Eye (tissue), 1 donor: Measurements from ENCODE around the gene FGB.

Experiments used
- DNase-seq: peaks from one replicate; pipeline ENCODE4 v3.0.0-alpha.2; 2015

FGB gene

GRCh38 chr4:154562697-154563254 is at the start of gene FGB:
TSS of gene FGB (plus strand) at chr4:154563011. CDS start at chr4:154563019, 8 bp downstream.
- DNase-seq, result no peak

DNA sequence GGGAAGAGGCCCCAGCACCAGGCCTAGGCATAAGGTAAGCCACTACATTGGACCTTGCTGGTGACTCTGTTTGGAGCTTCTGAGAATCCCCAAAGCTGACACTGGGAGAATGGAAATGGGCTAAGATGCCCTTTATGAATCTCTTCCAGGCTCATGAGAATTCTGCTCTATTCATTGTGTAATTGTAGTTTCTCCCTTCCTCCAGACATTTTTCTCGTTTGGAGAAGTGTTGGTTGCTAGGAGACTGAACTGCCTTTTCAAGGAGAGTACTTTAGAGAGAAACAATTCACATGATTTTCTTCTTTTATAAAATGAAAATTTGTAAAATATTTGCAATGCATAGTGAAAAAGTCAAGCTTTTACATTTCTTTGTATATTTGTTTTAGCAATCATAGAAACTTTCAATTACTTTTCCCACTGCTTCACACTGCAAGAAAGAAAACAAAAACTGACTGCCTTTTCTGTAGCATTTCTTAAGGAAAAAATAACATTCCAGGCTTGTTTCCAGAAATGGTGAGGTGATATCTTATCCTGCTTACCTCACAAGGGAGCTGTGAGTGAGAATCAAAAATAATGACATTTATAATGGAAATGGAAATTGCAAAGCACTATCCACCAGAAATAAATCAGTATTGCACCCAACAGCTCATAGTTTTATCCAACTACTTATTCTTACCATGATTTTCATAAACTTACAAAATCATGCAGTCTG is 46.3 kb upstream of the FGB start:
- DNase-seq, result no peak

DNA sequence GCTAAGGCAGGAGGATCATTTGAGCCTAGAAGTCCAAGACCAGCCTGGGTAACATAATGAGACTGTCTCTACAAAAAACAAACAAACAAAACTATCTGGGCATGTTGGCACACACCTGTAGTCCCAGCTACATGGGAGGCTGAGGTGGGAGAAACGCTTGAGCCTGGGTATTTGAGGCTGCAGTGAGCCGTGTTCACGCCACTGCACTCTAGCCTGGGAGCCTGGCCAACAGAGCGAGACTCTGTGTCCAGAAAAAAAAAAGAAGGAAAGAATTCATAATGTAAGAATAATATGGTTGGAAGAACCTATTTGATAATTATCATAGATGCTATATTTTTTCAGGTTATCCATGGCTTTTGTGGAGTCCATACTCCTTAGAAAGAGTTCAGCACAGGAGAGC is 45.2 kb upstream of the FGB start:
- no peak for DNase-seq

DNA sequence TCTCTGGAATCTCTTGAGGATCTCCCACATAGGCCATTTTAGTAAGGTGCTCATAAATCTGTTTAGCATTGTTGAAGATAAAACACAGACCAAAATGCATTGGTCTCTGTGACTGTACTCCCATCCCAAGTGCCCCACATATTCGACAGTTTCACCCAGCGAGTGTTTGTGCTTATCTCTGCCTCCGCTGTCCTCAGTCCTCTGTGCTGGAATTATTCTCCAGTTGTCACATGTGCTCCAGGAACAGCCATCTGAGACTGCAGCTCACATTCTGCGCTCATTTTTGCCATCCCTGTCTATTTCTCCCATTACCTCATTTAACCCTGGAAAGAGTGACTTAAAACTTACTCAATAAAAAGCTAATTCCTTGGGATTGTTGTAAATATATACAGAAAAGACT is 43.6 kb upstream of the FGB start:
- DNase-seq, result no peak

DNA sequence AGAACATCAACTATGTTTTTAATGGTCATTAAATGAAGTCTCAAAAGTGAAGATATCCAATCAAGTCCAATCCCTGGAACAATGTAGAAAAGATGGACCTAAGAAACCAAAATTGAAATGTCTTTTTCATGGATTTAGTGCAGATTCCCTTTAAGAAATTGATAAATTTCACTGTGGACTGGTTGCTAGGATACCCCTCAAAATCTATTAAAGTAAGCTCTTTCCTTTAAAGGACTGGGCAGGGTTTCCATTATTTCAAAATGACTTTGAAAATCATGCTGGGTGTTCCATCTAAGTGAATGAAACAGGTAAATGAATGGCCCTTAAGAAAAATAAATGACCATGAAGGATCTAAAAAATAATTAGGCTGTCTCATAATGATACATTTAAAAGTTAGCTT is 41.2 kb upstream of the FGB start:
- no peak for DNase-seq

DNA sequence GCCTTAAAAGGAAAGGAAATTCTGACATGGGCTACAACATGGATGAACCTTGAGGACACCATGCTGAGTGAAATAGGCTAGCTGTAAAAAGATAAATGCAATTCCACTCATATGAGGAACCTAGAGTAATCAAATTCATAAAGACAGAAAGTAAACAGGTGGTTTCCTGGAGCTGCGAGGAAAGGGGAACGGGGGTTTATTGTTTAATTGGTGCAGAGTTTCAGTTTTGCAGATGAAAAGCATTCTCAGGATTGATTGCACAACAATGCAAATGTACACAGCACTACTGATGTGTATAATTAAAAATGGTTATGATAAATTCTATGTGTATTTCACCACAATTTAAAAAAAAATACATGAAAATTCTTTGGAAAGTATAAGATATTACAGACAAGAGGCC is 36.7 kb upstream of the FGB start:
- DNase-seq, result no peak

GRCh38 chr4:154527308-154527707 is 35.5 kb upstream of the FGB start:
- no peak for DNase-seq

DNA sequence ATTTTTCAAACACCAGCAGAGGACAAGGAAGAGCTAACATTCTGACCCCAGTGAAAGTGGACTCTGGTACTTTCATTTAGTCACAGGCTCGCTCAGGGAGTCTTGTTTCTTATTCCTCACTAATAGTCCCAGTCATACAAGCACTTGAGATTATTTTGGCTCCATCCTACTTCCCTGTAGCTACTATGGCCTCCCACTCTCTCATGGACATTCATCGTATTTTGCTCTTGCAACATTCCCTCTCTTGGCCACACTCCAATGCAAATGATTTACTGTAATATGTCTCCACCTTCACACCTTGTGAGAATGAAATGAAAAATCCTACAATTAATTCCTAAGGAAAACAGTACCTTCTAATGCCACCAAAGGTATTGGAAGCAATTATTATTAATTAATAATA is 33.9 kb upstream of the FGB start:
- no peak for DNase-seq

DNA sequence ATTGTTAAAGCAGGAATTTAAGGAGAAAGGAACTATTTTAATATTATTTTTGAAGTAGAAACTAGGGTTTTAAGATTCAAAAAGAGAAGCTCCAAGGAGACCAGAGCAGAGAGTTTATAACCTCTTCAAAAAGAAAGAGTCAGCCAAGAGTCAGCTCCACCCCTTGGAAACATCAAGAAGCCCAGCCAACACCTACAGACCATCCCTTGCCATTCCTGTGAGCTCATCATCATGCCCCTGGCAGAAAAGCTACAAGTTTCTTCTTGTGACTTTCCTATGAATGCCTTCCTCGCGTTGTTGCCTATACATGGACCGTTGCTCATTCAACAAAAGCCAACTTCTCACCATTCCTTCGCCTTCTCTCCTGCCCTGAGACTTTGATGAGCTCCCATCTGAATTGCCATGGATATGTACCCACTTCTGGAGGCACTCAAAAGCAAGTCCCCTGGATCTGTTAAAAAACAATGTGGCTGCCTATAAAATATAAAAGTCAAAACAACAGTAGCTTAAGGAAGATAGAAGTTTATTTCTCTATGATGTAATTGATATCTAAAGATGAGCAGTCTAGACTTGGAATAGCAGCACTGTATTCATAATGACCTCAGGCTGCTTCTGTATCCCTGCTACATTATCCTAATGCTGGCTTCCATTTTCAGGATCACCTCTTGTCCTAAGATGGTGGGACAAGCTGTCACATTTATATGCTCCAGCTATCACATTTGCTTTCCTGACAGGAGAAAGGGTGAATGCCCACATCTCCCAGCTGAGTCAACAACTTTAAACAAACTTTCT is 32.9 kb upstream of the FGB start:
- DNase-seq, result no peak

GRCh38 chr4:154534296-154534695 is 28.5 kb upstream of the FGB start:
- DNase-seq, result no peak

DNA sequence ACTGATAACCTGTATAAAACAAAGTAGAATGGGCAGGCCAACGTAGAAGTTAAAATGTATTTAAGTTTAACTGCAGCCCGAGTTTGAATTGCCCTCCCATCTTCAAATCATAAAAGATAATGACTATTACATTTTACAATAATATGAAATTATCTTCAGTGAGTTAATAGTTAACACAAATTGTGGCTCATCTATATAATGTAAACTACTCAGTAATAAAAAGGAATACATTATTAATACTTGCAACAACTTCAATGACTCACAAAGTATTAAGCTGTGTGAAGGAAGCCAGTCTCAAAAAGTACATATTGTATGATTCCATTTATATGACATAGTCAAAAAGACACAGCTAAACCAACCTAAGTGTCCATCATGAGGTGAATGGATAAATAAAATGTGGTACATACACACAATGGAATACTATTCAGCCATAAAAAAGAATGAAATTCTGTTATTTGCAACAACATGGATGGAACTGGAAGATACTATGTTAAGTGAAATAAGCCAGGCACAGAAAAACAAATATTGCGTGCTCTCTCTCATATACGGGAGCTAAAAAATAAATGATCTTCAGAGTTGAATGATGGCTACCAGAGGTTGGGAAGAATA is 20.4 kb upstream of the FGB start:
- DNase-seq, result no peak

- no peak for DNase-seq
Measured at GRCh38 chr4:154545689-154546088, 17.1 kb upstream of the FGB start.

- DNase-seq, result peak; percentile 99
Measured at GRCh38 chr4:154549894-154550790, 12.7 kb upstream of the FGB start, which contains the start of gene PLRG1. TSS of gene PLRG1 (minus strand) at chr4:154550400. CDS start at chr4:154550308, 92 bp downstream.

GRCh38 chr4:154551872-154552686 is 10.7 kb upstream of the FGB start:
- DNase-seq, result peak; percentile 93

- DNase-seq, result no peak
Measured at GRCh38 chr4:154559141-154559493, 3.7 kb upstream of the FGB start.

DNA sequence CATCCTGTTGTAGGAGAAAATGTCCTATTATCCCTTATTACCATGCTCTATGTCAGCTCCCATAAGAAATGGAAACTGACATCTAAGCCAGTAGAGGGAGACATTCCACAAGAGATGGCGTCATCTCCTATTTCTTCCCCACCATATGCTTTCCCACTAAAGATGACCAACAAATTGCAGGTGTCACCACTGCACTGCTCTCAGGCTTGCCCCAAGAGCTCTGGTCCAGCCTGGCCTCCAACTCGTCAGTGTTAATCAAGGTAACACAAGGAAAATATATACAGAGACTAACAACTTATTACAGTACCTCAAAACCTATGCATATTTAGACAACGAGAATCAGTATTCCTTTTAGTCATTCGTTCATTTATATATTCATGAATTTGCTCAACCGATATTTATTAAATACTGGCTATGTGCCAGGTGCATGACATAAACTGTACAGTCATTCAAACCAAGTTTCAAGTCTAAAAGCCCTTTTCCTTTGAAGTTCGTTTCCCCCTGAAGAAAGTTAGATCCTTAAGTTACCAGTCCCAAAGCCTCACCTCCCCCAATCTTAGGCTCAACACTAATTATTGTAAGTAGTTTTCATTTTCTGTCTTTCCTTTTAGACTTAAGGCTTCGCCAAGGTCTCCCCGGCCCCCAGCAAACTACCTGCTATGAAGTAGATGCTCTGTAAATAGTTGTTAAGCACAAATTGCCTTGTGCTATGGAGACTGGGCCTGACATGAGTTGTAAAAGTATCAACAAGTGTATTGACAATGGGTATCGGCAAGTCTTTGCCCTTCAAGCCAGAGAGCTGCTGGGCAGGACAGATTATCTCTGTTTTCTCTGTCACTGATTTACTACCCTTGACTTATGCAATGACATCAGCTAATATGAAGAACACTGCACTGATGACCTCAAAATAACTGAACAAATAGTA is 3.1 kb upstream of the FGB start:
- DNase-seq, result peak; percentile 50

GRCh38 chr4:154560419-154560801 is 2.4 kb upstream of the FGB start:
- DNase-seq, result no peak

GRCh38 chr4:154560824-154561231 is 2.0 kb upstream of the FGB start:
- DNase-seq, result no peak

DNA sequence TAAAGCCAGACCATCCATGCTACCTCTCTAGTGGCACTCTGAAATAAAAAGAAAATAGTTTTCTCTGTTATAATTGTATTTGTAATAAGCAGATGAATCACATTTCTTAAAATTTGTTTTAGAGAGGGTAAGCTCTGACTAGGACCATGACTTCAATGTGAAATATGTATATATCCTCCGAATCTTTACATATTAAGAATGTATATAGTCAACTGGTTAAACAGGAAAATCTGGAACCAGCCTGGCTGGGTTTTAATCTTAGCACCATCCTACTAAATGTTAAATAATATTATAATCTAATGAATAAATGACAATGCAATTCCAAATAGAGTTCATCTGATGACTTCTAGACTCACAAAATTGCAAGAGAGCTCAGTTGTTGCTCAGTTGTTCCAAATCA is 1.5 kb downstream of the FGB start:
- DNase-seq, result no peak

GRCh38 chr4:154565704-154566103 is 2.9 kb downstream of the FGB start:
- no peak for DNase-seq
